ENCODE results near the gene LRMDA.

- TF ChIP-seq CTCF (IDR thresholded peaks at IDR 0.05) (no peak), POLR2A (IDR thresholded peaks at IDR 0.05) (no peak), POLR2AphosphoS5 (IDR thresholded peaks at IDR 0.05) (no peak)
These were observed 649.0 kb downstream of the LRMDA start for GRCh38 chr10:76080451-76080850.
